ENCODE data around the gene CBLL1. TPM values are rescaled to one million over a fixed set of nuclear protein-coding genes. Genes with fewer than 3 reads are reported as not detected.
A peak's percentile ranks its signal among the peaks of the same experiment; 100 is the strongest.

The CBLL1 gene
- total and polyA plus RNA-seq, 8 donors = 3.5 to 15.3 (median 10.5) TPM

DNA sequence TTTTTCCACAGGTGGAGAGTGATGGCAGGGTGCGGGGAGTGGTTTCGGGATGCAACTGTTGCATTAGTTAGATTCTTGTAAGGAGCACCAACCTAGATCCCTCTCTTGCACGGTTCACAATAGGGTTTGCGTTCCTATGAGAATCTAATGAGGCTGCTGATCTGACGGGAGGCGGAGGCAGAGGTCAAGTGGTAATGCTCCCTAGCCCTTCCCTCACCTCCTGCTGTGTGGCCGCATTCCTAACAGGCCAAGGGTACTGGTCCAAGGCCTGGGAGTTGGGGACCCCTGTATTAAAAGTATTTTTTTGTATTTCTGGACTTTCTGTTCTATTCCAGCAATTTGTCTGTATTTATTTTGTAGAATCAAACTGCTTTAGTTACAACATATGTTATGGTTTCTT lies 7.2 kb downstream of the CBLL1 start:
- FAIRE-seq (no peak), DNase-seq (no peak), ATAC-seq (no peak)
- no peaks in the 10 kb centered on the region for H3K9me3 ChIP-seq
- peaks cover 0 to 51% (median 15%) of the 10 kb centered on the region in 3 donors for H3K36me3 ChIP-seq
- H3K27ac ChIP-seq = no peak overlapping the region
- WGBS, 2 donors = 97% methylated on average over 7 of the region's 7 CpGs
- intact Hi-C loops (cut with DNase I) = no loop called here
- H3K27me3 ChIP-seq = no peaks in the 10 kb centered on the region
- H3K4me3 ChIP-seq = no peak overlapping the region
- H3K4me1 ChIP-seq = peaks cover 0 to 11% (median under 1%) of the 10 kb centered on the region in 3 donors
- TF ChIP-seq, protein P1, sequence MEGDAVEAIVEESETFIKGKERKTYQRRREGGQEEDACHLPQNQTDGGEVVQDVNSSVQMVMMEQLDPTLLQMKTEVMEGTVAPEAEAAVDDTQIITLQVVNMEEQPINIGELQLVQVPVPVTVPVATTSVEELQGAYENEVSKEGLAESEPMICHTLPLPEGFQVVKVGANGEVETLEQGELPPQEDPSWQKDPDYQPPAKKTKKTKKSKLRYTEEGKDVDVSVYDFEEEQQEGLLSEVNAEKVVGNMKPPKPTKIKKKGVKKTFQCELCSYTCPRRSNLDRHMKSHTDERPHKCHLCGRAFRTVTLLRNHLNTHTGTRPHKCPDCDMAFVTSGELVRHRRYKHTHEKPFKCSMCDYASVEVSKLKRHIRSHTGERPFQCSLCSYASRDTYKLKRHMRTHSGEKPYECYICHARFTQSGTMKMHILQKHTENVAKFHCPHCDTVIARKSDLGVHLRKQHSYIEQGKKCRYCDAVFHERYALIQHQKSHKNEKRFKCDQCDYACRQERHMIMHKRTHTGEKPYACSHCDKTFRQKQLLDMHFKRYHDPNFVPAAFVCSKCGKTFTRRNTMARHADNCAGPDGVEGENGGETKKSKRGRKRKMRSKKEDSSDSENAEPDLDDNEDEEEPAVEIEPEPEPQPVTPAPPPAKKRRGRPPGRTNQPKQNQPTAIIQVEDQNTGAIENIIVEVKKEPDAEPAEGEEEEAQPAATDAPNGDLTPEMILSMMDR (IDR thresholded peaks at IDR 0.05) = no peak

GRCh38 chr7:107754642-107755041 lies 10.7 kb downstream of the CBLL1 start:
- Histone ChIP-seq H3K4me1 (no peaks in the 10 kb centered on the region), H3K27ac (no peak overlapping the region), H3K27me3 (no peaks in the 10 kb centered on the region), H3K9me3 (no peaks in the 10 kb centered on the region), H3K36me3 (peaks cover 4 to 71% (median 26%) of the 10 kb centered on the region in 3 donors), H3K4me3 (no peak overlapping the region)
- no peak for DNase-seq
- intact Hi-C loops (cut with DNase I) = loop anchor here in 1 of 3 donors (5.0 kb wide), 1 partner anchor 118 kb away; no protein-coding TSS in a partner anchor
- 97 to 99% methylated on average over 2 of the region's 2 CpGs for WGBS, 2 donors
- TF ChIP-seq, protein P1 (IDR thresholded peaks at IDR 0.05) = no peak
- no peak for FAIRE-seq
- no peak for ATAC-seq

DNA sequence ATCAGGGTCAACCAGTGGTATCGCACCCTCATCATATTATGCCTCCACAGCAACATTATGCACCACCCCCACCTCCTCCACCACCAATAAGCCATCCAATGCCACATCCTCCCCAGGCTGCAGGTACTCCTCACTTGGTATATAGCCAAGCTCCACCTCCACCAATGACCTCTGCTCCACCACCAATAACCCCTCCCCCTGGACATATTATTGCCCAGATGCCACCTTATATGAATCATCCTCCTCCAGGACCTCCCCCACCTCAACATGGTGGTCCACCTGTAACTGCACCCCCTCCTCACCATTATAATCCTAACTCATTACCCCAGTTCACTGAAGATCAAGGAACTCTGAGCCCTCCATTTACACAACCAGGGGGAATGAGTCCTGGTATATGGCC lies 14.7 kb downstream of the CBLL1 start:
- DNase-seq (no peak), FAIRE-seq (no peak), ATAC-seq (peak in 1 of 4 donors; percentile 18)
- 97 to 100% methylated on average over 1 of the region's 1 CpG for WGBS, 2 donors
- intact Hi-C loops (cut with DNase I) = loop anchor here in 1 of 3 donors (5.0 kb wide), 1 partner anchor 114 kb away; no protein-coding TSS in a partner anchor
- Histone ChIP-seq H3K27me3 (no peaks in the 10 kb centered on the region), H3K36me3 (peaks cover 4 to 49% (median 18%) of the 10 kb centered on the region in 3 donors), H3K9me3 (no peaks in the 10 kb centered on the region), H3K4me3 (no peak overlapping the region), H3K4me1 (no peaks in the 10 kb centered on the region), H3K27ac (no peak overlapping the region)
- TF ChIP-seq, protein P1 (IDR thresholded peaks at IDR 0.05) = no peak

DNA sequence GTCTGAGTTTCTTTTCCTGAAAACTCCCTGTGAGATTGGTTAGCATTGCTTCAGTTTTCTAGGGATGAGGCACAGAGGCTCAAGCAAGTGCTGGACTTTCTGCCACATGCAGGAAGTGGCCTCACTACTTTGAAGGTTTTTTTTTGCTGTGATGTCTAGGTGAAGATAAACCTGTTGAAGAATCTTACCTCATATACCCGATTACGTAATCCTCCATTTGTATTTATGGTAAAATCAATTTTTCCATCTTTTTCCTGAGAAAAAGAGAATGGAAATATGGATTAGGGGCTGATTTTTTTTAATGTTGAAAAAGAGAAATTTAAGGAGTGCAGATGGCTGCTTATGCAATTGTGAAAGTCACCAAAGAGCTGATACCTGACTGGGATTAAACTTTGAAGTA lies 23.4 kb downstream of the CBLL1 start:
- intact Hi-C loops (cut with DNase I) = no loop called here
- no peak overlapping the region for H3K4me3 ChIP-seq
- H3K9me3 ChIP-seq = no peaks in the 10 kb centered on the region
- no peak for ATAC-seq
- TF ChIP-seq, protein P1 (IDR thresholded peaks at IDR 0.05) = no peak
- FAIRE-seq = no peak
- WGBS, 2 donors = 87 to 89% methylated on average over 2 of the region's 2 CpGs
- no peaks in the 10 kb centered on the region for H3K27me3 ChIP-seq
- no peaks in the 10 kb centered on the region for H3K4me1 ChIP-seq
- H3K36me3 ChIP-seq = no peaks in the 10 kb centered on the region
- no peak for DNase-seq
- H3K27ac ChIP-seq = no peak overlapping the region

GRCh38 chr7:107768263-107768662 lies 24.3 kb downstream of the CBLL1 start:
- Histone ChIP-seq H3K27ac (no peak overlapping the region), H3K36me3 (no peaks in the 10 kb centered on the region), H3K4me1 (no peaks in the 10 kb centered on the region), H3K27me3 (no peaks in the 10 kb centered on the region), H3K4me3 (no peak overlapping the region), H3K9me3 (no peaks in the 10 kb centered on the region)
- ATAC-seq (no peak), FAIRE-seq (no peak), DNase-seq (no peak)
- 48 to 68% methylated on average over 1 of the region's 1 CpG for WGBS, 2 donors
- intact Hi-C loops (cut with DNase I) = no loop called here
- TF ChIP-seq, protein P1 (IDR thresholded peaks at IDR 0.05) = no peak
